ENCODE measurements around the gene CACNA2D4.

Gene CACNA2D4

GRCh38 chr12:1845427-1845826, 73.0 kb downstream of the CACNA2D4 start:
- Histone ChIP-seq H3K36me3 (ENCODE audit: insufficient read depth, low read length) (no peaks in the 10 kb centered on the region), H3K9me3 (ENCODE audit: low read length) (no peaks in the 10 kb centered on the region), H3K4me1 (ENCODE audit: insufficient read depth, low read length) (peaks cover 16% of the 10 kb centered on the region), H3K4me3 (ENCODE audit: low read length) (no peak overlapping the region), H2AFZ (ENCODE audit: low read depth, low read length) (no peak overlapping the region), H3K27me3 (ENCODE audit: insufficient read depth, low read length) (peaks cover 30% of the 10 kb centered on the region)

GRCh38 chr12:1844661-1845409, 73.6 kb downstream of the CACNA2D4 start:
- H3K36me3 ChIP-seq (ENCODE audit: insufficient read depth, low read length): no peaks in the 10 kb centered on the region
- H3K4me3 ChIP-seq (ENCODE audit: low read length): no peak overlapping the region
- no peaks in the 10 kb centered on the region for H3K9me3 ChIP-seq (ENCODE audit: low read length)
- peaks cover 21% of the 10 kb centered on the region for H3K4me1 ChIP-seq (ENCODE audit: insufficient read depth, low read length)
- H2AFZ ChIP-seq (ENCODE audit: low read depth, low read length): no peak overlapping the region
- peaks cover 30% of the 10 kb centered on the region for H3K27me3 ChIP-seq (ENCODE audit: insufficient read depth, low read length)

GRCh38 chr12:1844223-1844622, 74.2 kb downstream of the CACNA2D4 start:
- Histone ChIP-seq H2AFZ (ENCODE audit: low read depth, low read length) (no peak overlapping the region), H3K9me3 (ENCODE audit: low read length) (no peaks in the 10 kb centered on the region), H3K27me3 (ENCODE audit: insufficient read depth, low read length) (peaks cover 30% of the 10 kb centered on the region), H3K4me1 (ENCODE audit: insufficient read depth, low read length) (peaks cover 27% of the 10 kb centered on the region), H3K36me3 (ENCODE audit: insufficient read depth, low read length) (no peaks in the 10 kb centered on the region), H3K4me3 (ENCODE audit: low read length) (no peak overlapping the region)

- Histone ChIP-seq H3K4me3 (ENCODE audit: low read length) (no peak overlapping the region), H3K36me3 (ENCODE audit: insufficient read depth, low read length) (no peaks in the 10 kb centered on the region), H3K9me3 (ENCODE audit: low read length) (no peaks in the 10 kb centered on the region), H3K4me1 (ENCODE audit: insufficient read depth, low read length) (peaks cover 33% of the 10 kb centered on the region), H2AFZ (ENCODE audit: low read depth, low read length) (no peak overlapping the region), H3K27me3 (ENCODE audit: insufficient read depth, low read length) (peaks cover 30% of the 10 kb centered on the region)
These were observed 74.8 kb downstream of the CACNA2D4 start for GRCh38 chr12:1843641-1844005.

GRCh38 chr12:1842905-1843640, 75.4 kb downstream of the CACNA2D4 start:
- Histone ChIP-seq H3K27me3 (ENCODE audit: insufficient read depth, low read length) (peaks cover 30% of the 10 kb centered on the region), H3K36me3 (ENCODE audit: insufficient read depth, low read length) (no peaks in the 10 kb centered on the region), H3K4me1 (ENCODE audit: insufficient read depth, low read length) (peaks cover 38% of the 10 kb centered on the region), H3K9me3 (ENCODE audit: low read length) (no peaks in the 10 kb centered on the region), H2AFZ (ENCODE audit: low read depth, low read length) (no peak overlapping the region), H3K4me3 (ENCODE audit: low read length) (no peak overlapping the region)

- no peaks in the 10 kb centered on the region for H3K36me3 ChIP-seq (ENCODE audit: insufficient read depth, low read length)
- no peak overlapping the region for H3K4me3 ChIP-seq (ENCODE audit: low read length)
- H3K4me1 ChIP-seq (ENCODE audit: insufficient read depth, low read length): peaks cover 46% of the 10 kb centered on the region
- peaks cover 30% of the 10 kb centered on the region for H3K27me3 ChIP-seq (ENCODE audit: insufficient read depth, low read length)
- no peaks in the 10 kb centered on the region for H3K9me3 ChIP-seq (ENCODE audit: low read length)
- H2AFZ ChIP-seq (ENCODE audit: low read depth, low read length): no peak overlapping the region
These were observed 76.1 kb downstream of the CACNA2D4 start for GRCh38 chr12:1842183-1842904.

GRCh38 chr12:1841586-1842182, 76.8 kb downstream of the CACNA2D4 start:
- no peak overlapping the region for H2AFZ ChIP-seq (ENCODE audit: low read depth, low read length)
- H3K9me3 ChIP-seq (ENCODE audit: low read length): no peaks in the 10 kb centered on the region
- H3K4me3 ChIP-seq (ENCODE audit: low read length): no peak overlapping the region
- H3K4me1 ChIP-seq (ENCODE audit: insufficient read depth, low read length): peaks cover 51% of the 10 kb centered on the region
- peaks cover 30% of the 10 kb centered on the region for H3K27me3 ChIP-seq (ENCODE audit: insufficient read depth, low read length)
- no peaks in the 10 kb centered on the region for H3K36me3 ChIP-seq (ENCODE audit: insufficient read depth, low read length)

- peaks cover 25% of the 10 kb centered on the region for H3K27me3 ChIP-seq (ENCODE audit: insufficient read depth, low read length)
- peaks cover 51% of the 10 kb centered on the region for H3K4me1 ChIP-seq (ENCODE audit: insufficient read depth, low read length)
- no peaks in the 10 kb centered on the region for H3K9me3 ChIP-seq (ENCODE audit: low read length)
- no peak overlapping the region for H3K4me3 ChIP-seq (ENCODE audit: low read length)
- H2AFZ ChIP-seq (ENCODE audit: low read depth, low read length): no peak overlapping the region
- no peaks in the 10 kb centered on the region for H3K36me3 ChIP-seq (ENCODE audit: insufficient read depth, low read length)
These were observed 77.4 kb downstream of the CACNA2D4 start for GRCh38 chr12:1840981-1841425.

GRCh38 chr12:1839956-1840951, 78.2 kb downstream of the CACNA2D4 start:
- Histone ChIP-seq H3K4me1 (ENCODE audit: insufficient read depth, low read length) (peaks cover 51% of the 10 kb centered on the region), H3K9me3 (ENCODE audit: low read length) (no peaks in the 10 kb centered on the region), H3K36me3 (ENCODE audit: insufficient read depth, low read length) (no peaks in the 10 kb centered on the region), H3K4me3 (ENCODE audit: low read length) (no peak overlapping the region), H2AFZ (ENCODE audit: low read depth, low read length) (no peak overlapping the region), H3K27me3 (ENCODE audit: insufficient read depth, low read length) (peaks cover 24% of the 10 kb centered on the region)

GRCh38 chr12:1839464-1839863, 79.0 kb downstream of the CACNA2D4 start:
- Histone ChIP-seq H3K4me3 (ENCODE audit: low read length) (no peak overlapping the region), H3K27me3 (ENCODE audit: insufficient read depth, low read length) (peaks cover 26% of the 10 kb centered on the region), H3K4me1 (ENCODE audit: insufficient read depth, low read length) (peaks cover 51% of the 10 kb centered on the region)

GRCh38 chr12:1838994-1839365, 79.5 kb downstream of the CACNA2D4 start:
- peaks cover 26% of the 10 kb centered on the region for H3K27me3 ChIP-seq (ENCODE audit: insufficient read depth, low read length)
- no peak overlapping the region for H3K4me3 ChIP-seq (ENCODE audit: low read length)
- H3K9me3 ChIP-seq (ENCODE audit: low read length): no peaks in the 10 kb centered on the region
- no peak overlapping the region for H2AFZ ChIP-seq (ENCODE audit: low read depth, low read length)
- no peaks in the 10 kb centered on the region for H3K36me3 ChIP-seq (ENCODE audit: insufficient read depth, low read length)
- H3K4me1 ChIP-seq (ENCODE audit: insufficient read depth, low read length): peaks cover 51% of the 10 kb centered on the region

More at GRCh38 chr12:1839464-1839863, 79.0 kb downstream of the CACNA2D4 start:
- H2AFZ ChIP-seq (ENCODE audit: low read depth, low read length): no peak overlapping the region
- no peaks in the 10 kb centered on the region for H3K9me3 ChIP-seq (ENCODE audit: low read length)
- H3K36me3 ChIP-seq (ENCODE audit: insufficient read depth, low read length): no peaks in the 10 kb centered on the region
